NCI-H82 treated with DMSO at 0.1 percent for 48 hours (cell line): Measurements from ENCODE around the gene ZIM2.

Experiments used
- DNase-seq: peaks from one replicate; lab custom pipeline; 2025; ENCODE audit not compliant: unreplicated experiment; lab: John Stamatoyannopoulos, UW

Gene ZIM2

GRCh38 chr19:56839652-56840450, 675 bp downstream of the ZIM2 start:
- DNase-seq = no peak

- no peak for DNase-seq
These were observed 1.4 kb downstream of the ZIM2 start for GRCh38 chr19:56838909-56839651.

DNA sequence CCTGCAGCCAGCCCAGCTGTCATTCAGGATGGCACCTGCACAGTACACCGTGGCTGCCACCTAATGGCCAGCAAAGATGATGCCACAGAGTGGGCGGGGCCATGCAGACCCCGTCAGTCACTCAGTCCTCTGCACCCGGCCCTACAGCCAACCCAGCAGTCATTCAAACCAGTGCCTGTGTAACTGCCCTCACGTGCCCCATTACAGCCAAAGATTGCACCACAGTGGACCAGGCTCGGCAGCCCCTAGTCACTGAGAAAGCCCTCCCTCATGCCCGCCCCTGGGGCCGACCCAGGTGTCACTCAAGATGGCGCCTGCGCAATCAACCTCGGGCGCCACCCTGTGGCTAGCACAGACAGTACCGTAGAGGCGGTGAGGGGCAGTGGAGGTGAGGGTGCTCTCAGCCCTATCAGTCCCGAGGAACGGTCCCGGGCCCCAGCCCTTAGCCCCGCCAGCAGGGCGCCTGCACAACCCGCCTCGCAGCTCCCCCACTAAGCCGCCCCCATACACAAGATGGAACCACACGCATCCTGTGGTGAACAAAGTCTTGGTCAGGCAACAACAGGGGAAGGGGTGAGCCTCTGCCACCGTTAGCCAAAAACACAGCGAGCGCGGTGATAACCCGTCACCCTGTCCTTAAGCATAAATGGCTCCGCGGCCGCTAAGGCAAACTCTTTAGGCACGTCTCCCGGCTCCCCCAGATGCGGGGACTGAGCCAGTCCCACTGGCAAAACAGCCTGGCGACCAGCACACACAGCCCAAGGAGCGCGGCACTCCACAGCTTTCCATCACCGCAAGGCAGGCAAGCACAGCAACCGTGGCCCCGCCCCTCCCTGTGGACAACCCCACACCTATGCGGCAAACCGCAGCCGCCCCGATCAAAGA, 2.3 kb downstream of the ZIM2 start:
- no peak for DNase-seq

- no peak for DNase-seq
These were observed 3.0 kb downstream of the ZIM2 start for GRCh38 chr19:56837492-56838023.

- no peak for DNase-seq
These were observed 3.5 kb downstream of the ZIM2 start for GRCh38 chr19:56837004-56837403.

DNA sequence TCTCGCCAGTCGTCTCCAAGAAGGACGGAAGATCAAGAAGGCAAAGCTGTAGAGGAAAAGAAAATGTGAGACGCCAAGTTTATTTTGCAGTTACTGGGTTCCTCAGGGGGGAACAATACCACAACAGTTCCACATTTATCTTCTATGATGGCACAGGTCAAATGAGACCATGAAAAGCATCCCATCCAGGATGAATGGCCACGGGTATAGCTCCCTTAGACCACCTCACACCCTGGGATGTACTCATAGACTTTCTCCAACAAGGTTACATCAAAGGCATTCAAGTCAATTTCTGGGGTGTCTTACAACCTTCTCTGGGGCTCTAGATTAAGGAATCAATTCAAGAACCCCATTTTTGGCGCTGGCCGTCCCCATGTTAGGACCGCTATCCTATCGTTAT, 4.5 kb downstream of the ZIM2 start:
- no peak for DNase-seq

DNA sequence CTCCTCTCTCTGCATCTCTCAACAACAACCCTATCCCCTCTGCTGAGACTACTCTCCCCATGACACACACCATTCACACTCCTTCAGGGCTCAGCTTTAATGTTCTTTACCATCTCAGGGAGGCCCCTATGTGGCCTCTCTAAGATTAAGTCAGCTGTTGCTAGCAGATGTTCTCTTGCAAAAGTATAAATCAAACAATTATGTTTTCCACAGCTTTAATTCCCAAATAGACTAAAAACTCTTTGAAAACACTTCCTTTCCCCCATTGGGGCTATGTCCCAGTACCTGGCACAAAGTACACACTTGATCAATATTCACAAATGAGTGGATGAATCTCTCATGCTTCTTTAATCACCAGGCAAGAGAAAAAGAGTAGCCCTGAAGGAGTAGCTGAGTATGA, 5.1 kb downstream of the ZIM2 start:
- no peak for DNase-seq

- DNase-seq = no peak
These were observed 5.8 kb downstream of the ZIM2 start for GRCh38 chr19:56834564-56835375.

- no peak for DNase-seq
These were observed 8.1 kb downstream of the ZIM2 start for GRCh38 chr19:56832352-56832928.

DNA sequence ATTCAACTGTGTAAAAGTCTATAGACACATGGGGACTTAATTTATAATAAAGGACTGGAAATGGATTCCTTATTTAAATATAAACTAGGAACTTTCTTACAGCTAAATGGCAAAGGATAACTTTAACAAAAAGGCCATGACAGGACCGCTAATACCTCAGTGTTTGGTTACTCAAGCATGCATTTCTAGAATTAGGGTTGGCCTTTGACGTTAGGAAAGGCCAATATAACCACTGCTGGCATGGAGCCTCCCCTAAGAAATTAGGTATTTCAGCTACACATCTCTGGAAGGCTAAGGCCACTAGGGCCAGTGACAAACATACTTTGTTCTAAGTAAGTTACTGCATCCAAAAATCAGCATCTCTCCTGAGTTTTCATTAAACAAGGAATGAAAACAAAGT, 9.3 kb downstream of the ZIM2 start:
- no peak for DNase-seq

DNA sequence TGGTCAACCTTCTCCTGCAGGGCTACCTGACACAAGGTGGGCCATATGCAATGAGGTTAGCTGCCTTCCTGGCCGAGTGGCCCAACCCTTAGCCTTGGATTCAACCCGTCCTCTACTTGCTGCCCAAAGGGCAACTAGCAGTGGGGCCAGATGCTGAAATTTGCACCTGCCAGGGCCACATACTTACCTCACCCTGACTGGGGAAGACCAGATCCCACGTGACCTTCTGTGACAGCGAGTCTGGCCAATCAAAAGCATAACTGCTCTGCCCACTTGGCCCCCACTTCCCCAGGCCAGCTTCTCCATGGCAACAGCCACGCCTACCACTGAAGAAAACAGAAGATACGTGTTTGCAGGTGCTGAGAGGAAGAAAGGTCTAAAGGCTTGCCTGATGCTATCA, 10.9 kb downstream of the ZIM2 start:
- no peak for DNase-seq

DNA sequence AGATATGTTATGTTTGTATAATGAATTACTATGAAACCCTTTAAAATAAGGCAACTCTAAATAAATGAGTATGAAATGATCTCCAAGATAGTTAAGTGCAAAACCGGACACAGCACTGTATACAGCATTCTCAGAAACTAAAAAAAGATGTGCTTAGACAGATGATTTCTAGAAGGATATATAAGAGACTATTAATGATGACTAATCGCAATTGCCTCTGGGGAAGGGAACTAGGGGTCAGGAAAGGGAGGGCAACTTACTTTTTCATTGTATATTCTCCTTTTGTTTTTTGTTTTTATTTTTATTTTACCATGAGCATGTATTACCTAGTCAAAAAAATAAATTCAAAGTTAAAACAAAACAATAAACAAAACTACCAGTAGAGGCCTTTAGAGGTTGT, 12.8 kb downstream of the ZIM2 start:
- DNase-seq = no peak

- DNase-seq = no peak
These were observed 16.6 kb downstream of the ZIM2 start for GRCh38 chr19:56823956-56824355.

- no peak for DNase-seq
These were observed 17.1 kb downstream of the ZIM2 start for GRCh38 chr19:56823417-56823816.

DNA sequence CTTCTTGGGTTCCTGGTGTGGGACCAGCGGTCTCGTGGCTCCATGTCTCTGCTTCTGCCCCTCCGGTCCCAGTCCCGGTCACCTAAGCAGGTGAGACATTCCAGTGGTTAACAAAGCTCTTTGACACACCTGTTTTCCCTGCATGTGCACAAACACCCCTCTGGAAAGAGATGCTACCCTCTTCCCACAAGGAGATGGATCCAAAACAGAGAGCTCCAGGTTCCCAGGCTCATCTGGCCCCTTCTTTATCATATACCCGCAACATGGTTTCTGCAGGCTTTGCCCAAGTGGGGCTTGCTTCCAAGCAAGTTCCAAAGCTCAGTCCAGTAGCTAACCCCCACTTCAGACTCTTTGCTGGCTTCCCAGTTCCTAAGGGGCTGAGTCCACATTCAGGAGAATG, 17.8 kb downstream of the ZIM2 start:
- no peak for DNase-seq

GRCh38 chr19:56821675-56822074, 18.9 kb downstream of the ZIM2 start:
- DNase-seq = no peak

- DNase-seq = no peak
These were observed 19.3 kb downstream of the ZIM2 start for GRCh38 chr19:56821209-56821608.

DNA sequence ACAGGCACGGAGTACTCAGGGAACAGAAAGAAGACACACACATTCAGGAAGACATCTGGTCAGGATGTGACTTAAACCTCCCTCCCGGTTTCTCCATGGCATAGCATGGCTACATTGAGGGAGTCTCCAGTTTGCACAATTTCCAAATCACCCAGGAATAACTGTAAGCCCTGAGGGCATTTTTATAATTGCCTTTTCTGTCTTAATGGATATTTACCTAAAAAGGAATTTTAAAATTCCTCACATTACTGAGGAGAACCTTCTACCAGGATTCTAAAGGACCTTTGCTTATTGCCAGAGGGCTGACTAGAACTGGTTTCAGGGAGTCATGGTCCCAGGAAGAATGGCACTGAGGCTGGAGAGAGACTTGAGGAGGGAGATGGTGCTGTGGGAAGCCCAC, 21.4 kb downstream of the ZIM2 start:
- DNase-seq = no peak

DNA sequence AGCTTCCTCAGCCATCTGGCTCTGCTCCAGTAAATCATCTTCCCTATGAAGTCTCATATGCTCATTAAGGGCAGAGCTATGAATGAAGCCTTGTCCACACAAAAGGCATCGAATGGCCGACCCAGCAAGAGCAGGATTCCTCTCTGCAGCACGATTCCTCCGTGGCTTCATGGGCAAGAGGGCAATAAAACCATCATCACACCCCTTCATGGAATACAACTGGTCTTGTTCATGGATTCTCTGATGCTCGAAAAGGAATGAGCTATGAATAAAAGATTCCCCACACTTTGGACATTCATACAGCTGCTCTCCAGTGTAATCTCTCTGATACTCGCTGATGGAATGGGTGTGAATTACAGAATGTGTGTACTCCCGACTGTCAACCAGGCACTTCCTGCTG, 25.9 kb downstream of the ZIM2 start:
- no peak for DNase-seq

DNA sequence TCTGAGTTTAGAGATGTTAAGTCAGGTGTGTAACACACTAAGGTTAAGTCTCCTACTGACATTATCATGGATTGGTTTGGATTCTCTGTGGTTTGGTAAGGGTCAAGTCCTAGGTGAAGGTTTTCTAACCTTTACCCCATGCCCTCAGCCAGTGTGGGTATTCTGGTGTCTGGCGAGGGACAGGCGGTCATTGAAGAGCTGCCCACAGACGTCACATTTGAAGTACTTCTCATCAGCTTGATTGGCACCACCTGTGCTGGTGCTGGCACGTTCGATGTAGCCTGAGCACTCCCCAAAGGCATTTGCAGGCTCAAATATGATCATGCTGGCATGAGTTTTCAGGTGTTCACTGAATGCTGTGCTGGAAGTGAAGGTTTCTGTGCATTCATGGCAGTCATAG, 27.0 kb downstream of the ZIM2 start:
- no peak for DNase-seq
